GM12872 (cell line): ENCODE data around the gene NET1.

Experiments
- CTCF ChIP-seq: IDR thresholded peaks from 3 replicates; pipeline ENCODE4 v1.5.1; 2011; ENCODE audit warnings: low read depth, mild to moderate bottlenecking, low read length, moderate library complexity; ENCODE audit not compliant: insufficient read depth

Gene NET1

DNA sequence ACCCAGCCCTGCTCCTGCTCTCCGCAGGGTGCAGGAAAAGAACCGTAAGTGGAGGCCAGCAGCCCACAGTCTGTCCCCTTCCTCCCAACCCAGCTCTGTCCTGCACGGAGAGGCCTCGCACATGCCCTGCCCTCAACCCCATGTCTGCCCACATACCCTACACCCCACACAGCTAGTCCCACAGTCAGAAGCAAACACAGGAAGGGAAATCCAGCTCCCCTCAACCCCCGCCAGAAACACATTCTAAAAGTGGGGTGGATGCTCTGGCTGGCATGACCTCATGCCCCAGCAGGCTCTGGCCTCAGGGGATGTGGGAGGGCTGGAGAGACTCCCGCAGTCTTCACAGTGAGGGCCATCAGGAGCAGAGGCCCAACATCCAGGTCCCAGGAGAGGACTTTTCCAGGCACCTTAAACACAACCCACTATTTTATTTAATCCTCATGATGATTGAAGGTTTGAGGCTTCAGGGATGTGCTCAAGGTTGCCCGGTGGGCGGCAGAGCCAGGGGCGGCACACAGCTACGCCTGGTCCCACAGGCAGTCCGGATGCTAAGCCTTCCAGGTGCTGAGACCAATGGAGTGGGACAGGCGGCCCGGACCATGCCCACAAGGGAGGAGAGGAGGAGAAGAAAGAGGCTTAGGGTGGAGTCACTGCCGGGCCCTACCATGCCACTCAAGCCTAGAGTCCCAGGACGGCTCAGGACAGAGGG, 57.1 kb downstream of the NET1 start:
- no peak for TF ChIP-seq CTCF

DNA sequence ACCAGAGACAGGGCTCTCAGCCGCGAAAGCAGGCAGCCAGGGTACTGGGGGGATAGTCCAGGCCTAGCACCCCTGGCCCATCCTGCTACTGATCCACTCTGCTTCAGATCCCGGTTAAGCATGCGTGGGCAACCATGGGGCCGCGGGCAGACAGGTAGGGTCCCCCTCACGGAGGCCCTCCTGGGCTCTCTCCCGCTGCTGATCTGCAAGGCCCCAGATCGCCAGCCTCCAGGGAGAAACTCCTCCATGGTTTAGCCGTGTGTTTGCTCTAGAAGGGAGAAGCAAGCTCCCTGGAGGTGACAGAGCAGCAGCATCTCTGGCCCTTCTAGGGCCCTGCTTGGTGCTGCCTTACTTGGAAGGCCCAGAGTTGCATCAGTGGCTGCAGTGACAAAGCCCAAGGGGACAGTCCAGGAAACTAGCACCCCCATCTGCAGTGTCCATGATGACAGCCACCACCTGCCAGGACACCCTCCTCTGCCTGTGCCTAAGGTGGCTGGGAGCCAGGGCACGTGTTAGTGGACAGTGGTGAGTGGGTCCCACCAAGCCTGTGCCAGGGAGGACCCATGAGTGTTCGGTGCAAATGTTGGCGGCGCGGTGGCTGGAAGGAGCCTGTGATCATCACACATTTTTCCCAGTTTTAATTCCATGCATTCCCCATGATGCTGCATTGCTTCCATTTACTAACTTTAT, 57.9 kb downstream of the NET1 start:
- TF ChIP-seq CTCF = no peak

GRCh38 chr10:5476918-5477525, 64.7 kb downstream of the NET1 start:
- TF ChIP-seq CTCF = no peak

DNA sequence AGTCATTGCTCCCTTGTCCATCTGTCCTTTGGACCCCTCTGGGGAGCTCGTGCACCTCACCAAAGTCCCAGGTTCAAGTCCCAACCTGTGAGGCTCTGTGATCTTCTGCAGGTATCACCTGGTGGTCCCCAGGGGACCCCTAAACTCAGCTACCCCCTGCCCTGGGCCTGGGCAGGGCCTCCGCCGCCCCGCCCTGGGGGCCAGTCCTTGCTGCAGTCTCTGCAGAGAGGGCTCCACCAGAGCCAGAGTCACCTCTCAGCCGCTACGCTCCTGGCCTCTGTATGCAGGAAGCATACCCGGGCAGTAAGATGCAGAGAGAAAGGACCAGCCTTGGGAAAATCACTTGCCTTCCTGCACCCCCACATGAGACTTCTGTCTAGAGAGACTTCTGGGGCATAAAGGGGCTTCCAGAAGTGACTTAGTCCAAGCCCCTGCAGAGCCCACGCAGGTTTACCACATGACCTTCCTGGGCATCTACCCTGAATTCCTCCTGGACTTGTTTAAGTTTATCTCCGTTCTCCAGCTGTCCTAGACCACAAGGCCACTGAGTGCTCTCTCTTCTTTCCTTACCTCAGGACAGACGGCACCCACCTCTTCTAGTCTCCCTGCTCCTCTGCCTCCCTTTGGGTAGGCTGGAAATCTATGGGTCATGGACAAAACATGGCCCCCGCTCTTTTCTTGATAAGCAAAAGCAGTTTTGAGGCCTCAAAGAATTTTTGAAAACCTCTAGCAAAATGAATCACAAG, 65.8 kb downstream of the NET1 start:
- TF ChIP-seq CTCF = no peak

DNA sequence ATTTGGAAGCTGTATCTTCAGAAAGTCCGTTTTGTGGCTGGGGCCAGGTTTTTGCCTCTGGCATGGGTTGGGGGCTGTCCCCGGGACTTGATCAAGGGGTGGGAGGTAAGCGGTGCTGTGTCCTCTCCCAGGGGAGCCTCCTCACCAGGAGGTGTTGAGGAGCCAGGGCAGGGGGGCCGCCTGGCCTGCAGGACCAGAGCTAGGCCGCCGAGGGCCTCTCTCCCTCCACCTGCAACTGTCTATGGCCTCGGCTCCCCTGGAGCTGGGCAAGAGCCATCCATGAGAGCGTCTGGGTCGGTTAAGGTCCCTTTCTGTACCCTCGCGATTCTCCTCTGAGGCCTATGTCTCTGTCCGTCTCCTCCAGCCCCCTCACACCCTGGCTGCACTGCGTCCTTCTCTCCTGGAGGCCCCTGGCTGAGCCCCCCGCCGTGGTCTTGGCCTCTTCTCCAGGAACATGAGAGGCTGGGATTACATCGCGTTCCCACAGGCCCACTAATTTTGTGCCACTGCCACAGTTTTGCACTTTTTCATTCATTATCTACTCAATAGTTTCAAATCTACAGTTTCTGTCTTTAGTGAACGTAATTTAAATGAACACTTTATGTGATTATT, 66.4 kb downstream of the NET1 start:
- TF ChIP-seq CTCF = no peak

DNA sequence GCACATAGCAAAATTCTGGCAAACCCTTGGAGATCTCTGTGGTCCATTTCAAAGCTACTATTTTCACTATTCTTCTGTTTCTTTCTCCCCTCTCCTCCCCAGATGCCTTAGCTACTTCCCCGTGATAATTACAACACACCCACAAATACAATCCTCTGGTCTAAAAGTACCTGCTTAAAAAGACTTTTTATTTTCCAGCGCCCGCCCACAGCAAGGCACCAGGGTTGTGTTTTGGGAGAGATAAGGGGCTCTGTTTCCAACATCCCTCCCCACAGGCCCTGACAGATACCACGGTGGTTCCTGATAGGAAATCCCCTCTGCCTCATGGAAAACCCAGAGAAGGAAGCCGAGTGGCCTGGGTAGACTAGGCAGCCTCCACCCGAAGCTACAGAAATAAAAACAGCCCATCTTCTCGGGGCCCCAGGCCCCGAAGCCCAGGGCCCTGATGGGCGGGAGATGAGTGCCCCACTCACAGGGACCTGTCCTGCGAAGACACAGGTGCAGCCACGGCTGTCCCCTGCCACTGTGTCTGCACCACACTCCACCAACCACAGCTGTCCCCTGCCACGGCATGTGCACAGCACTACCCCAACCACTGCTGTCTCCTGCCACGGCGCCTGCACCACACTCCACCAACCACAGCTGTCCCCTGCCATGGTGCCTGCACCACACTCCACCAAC, 67.3 kb downstream of the NET1 start:
- no peak for TF ChIP-seq CTCF
